PFSK-1 (cell line): ENCODE results near the gene MTTP.

ENCODE experiments used
- FOXP2 ChIP-seq: optimal IDR thresholded peaks from 2 replicates; pipeline ENCODE3; 2011; ENCODE audit warnings: borderline replicate concordance, control low read depth, inconsistent platforms; ENCODE audit not compliant: insufficient read depth; ENCODE audit errors: extremely low read length, extremely low read depth
- POLR2AphosphoS5 ChIP-seq: IDR thresholded peaks from 2 replicates; pipeline ENCODE4 v1.6.1; 2012; ENCODE audit warnings: low read depth, mild to moderate bottlenecking, control low read depth, low read length, moderate library complexity
- SIN3A ChIP-seq: IDR thresholded peaks from 2 replicates; pipeline ENCODE4 v1.6.1; 2012; ENCODE audit warnings: mild to moderate bottlenecking, low read length, moderate library complexity, borderline replicate concordance; ENCODE audit not compliant: insufficient read depth
- TAF1 ChIP-seq: IDR thresholded peaks from 2 replicates; pipeline ENCODE4 v1.6.1; 2012; ENCODE audit warnings: low read length, control low read depth, borderline replicate concordance; ENCODE audit not compliant: insufficient read depth
- TF ChIP-seq, protein P1 (sequence below), 2 experiments: IDR thresholded peaks; 2 replicates each; pipeline versions ENCODE4 v1.6.1 to v1.8.0; 2011 to 2012; ENCODE audit warnings: low read depth in 2 of 2, low read length in 2 of 2, control low read depth in 1 of 2, inconsistent platforms in 1 of 2, mild to moderate bottlenecking in 1 of 2, moderate library complexity in 1 of 2; ENCODE audit not compliant: insufficient read depth in 1 of 2

MTTP gene

DNA sequence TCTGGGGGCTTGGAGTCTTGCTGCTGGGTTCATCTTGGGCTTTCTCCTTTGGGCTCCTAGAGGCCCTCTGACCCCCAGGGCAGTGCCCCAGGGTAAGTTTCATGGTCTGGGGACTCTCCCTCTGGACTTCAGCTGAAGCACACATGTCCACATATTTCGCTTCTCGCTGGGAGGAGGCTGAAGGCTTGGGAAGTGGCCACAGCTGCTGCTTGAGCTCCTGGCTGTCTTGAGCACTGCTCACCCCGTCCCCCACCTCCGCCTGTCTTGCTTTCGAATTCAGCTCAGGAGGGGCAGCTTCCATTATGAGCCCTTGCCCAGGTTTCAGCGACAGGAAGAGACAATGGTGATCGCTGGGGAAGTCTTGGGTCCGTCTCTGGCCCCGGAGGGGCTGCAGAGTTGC is 79.3 kb downstream of the MTTP start:
- TF ChIP-seq TAF1 = no peak
- no peak for TF ChIP-seq POLR2AphosphoS5
- no peak for TF ChIP-seq FOXP2
- no peak for TF ChIP-seq SIN3A
- TF ChIP-seq, protein P1, sequence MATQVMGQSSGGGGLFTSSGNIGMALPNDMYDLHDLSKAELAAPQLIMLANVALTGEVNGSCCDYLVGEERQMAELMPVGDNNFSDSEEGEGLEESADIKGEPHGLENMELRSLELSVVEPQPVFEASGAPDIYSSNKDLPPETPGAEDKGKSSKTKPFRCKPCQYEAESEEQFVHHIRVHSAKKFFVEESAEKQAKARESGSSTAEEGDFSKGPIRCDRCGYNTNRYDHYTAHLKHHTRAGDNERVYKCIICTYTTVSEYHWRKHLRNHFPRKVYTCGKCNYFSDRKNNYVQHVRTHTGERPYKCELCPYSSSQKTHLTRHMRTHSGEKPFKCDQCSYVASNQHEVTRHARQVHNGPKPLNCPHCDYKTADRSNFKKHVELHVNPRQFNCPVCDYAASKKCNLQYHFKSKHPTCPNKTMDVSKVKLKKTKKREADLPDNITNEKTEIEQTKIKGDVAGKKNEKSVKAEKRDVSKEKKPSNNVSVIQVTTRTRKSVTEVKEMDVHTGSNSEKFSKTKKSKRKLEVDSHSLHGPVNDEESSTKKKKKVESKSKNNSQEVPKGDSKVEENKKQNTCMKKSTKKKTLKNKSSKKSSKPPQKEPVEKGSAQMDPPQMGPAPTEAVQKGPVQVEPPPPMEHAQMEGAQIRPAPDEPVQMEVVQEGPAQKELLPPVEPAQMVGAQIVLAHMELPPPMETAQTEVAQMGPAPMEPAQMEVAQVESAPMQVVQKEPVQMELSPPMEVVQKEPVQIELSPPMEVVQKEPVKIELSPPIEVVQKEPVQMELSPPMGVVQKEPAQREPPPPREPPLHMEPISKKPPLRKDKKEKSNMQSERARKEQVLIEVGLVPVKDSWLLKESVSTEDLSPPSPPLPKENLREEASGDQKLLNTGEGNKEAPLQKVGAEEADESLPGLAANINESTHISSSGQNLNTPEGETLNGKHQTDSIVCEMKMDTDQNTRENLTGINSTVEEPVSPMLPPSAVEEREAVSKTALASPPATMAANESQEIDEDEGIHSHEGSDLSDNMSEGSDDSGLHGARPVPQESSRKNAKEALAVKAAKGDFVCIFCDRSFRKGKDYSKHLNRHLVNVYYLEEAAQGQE (IDR thresholded peaks at IDR 0.05; ENCODE audit: insufficient read depth in 1 of 2, low read depth in 2 of 2, low read length in 2 of 2) = no peak

GRCh38 chr4:99654361-99654761 is 79.7 kb downstream of the MTTP start:
- TF ChIP-seq TAF1 = no peak
- no peak for TF ChIP-seq FOXP2
- no peak for TF ChIP-seq SIN3A
- TF ChIP-seq, protein P1 (IDR thresholded peaks at IDR 0.05; ENCODE audit: insufficient read depth in 1 of 2, low read depth in 2 of 2, low read length in 2 of 2) = no peak
- TF ChIP-seq POLR2AphosphoS5 = no peak

DNA sequence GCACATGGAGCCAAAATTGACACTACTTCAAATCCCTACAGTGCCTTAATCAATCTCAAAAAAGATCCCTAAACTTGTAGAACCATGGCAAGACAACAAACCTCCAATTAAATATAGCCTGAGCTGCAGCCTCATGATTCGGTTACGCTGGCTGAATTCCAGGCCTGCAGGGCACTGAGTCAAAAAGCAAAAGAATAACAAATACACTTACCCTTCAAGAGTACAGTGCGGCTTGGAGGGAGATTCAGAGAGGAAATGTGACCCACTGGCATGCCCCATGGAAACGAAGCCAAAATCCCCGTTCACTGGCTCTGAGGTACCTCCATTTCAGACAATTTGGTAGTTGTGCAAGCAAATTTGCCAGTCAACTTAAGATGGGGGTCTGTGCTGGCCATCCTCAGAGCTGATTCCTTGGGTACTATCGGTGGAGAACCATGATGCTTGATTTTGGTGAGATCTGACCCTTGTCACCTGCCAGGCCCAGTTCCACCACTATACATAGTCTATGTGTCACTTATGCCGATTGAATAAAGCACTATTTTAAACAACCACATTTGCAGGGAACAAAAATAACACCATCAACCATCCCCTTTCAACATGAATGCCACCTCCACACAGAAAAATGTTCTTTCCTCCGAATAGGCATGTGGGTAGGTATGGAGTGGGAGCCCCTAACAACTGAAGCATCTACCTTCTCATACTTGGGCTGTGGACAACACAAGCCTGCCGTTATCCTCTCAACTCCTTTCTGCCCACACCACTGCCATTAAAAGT is 80.9 kb downstream of the MTTP start:
- TF ChIP-seq, protein P1 (IDR thresholded peaks at IDR 0.05; ENCODE audit: insufficient read depth in 1 of 2, low read depth in 2 of 2, low read length in 2 of 2) = no peak
- TF ChIP-seq TAF1 = no peak
- TF ChIP-seq POLR2AphosphoS5 = no peak
- no peak for TF ChIP-seq SIN3A
- TF ChIP-seq FOXP2 = no peak

DNA sequence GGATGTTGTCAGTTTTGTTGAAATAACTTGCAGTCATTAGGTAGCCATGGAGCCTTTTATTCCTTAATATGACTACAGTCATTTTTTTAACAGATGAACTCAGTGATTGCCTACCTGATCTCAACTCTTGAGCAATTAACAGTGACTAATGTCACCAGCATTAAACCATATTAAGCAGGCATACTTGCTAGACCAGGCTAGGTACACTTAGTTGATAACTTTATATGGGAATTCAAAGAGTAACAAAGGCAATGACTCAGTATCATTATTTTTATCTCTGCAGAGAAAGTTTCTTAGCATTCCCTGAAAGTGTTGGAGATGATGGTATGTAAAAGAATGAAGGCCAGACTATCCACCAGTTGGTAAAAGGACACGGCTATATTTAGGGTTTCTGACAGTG is 83.2 kb downstream of the MTTP start, which contains the start of gene C4orf54:
TSS of gene C4orf54 (minus strand) at position 31 of the 400 bp plus-strand sequence. CDS start 3,180 bp downstream, outside the sequence.
- TF ChIP-seq FOXP2 (no peak), POLR2AphosphoS5 (no peak), TAF1 (no peak), SIN3A (no peak)
- TF ChIP-seq, protein P1 (IDR thresholded peaks at IDR 0.05; ENCODE audit: insufficient read depth in 1 of 2, low read depth in 2 of 2, low read length in 2 of 2) = no peak

GRCh38 chr4:99658666-99659065 is 84.0 kb downstream of the MTTP start:
- TF ChIP-seq FOXP2 (no peak), POLR2AphosphoS5 (no peak), TAF1 (no peak), SIN3A (no peak)
- TF ChIP-seq, protein P1 (IDR thresholded peaks at IDR 0.05; ENCODE audit: insufficient read depth in 1 of 2, low read depth in 2 of 2, low read length in 2 of 2) = no peak
